HepG2 (cell line): Measurements from ENCODE around the gene C1QL3. TPM values are rescaled to one million over a fixed set of nuclear protein-coding genes. Genes with fewer than 3 reads are reported as not detected.

Source experiments
- ATAC-seq: fragments of 200-7000 bp; cut with Tn5 transposase; 3 replicates; pipeline ENCODE4 v1.9.1; 2020; ENCODE audit warnings: mild to moderate bottlenecking, moderate library complexity
- BruUV-seq: library from RNA; stranded (reverse); fragments of 400-500 nt; replicated peaks from 2 replicates; lab custom pipeline; 2021; lab: Mats Ljungman, UMichigan
- CTCF ChIA-PET: fragments of 300-600 bp; formaldehyde crosslinking; extraction: SDS; loops from one replicate; lab custom pipeline; 2021; ENCODE audit warnings: low total read pairs, inconsistent platforms, low intra/inter-chr PET ratio; lab: Yijun Ruan, JAX
- POLR2A ChIA-PET: fragments of 350-600 bp; sonication (Branson Sonifier 250); formaldehyde crosslinking; loops from one replicate; lab custom pipeline; 2020; ENCODE audit warnings: antibody characterized with exemption, inconsistent platforms; lab: Yijun Ruan, JAX
- DNase-seq: peaks from one replicate; pipeline ENCODE4 v3.0.0-alpha.2; 2015; ENCODE audit warnings: low spot score
- FAIRE-seq: peaks from 3 replicates; lab custom pipeline; 2011; peaks lifted over from hg19 to GRCh38; lab: Jason Lieb, UNC
- H2AFZ ChIP-seq: one replicate; pipeline ENCODE4 v1.6.1; 2011; ENCODE audit warnings: low read length, inconsistent platforms
- H3K27ac ChIP-seq: fragments of 300-600 bp; 3 replicates; pipeline ENCODE4 v1.8.0; 2011; ENCODE audit warnings: mixed run types, mild to moderate bottlenecking, mixed read lengths, low read length, inconsistent platforms; ENCODE audit not compliant: insufficient read depth; ENCODE audit errors: extremely low read length
- H3K27me3 ChIP-seq, 2 experiments: fragments of 200-600 bp in 1 of 2; 2 replicates in 1 of 2; 3 replicates in 1 of 2; pipeline versions ENCODE4 v1.6.0 to v1.8.0; 2011; ENCODE audit warnings: low read length in 2 of 2, mild to moderate bottlenecking in 2 of 2, moderate library complexity in 2 of 2, inconsistent platforms in 1 of 2; ENCODE audit not compliant: insufficient read depth in 2 of 2, control insufficient read depth in 1 of 2
- H3K36me3 ChIP-seq, 2 experiments: fragments of 200-600 bp in 1 of 2; replicated peaks in 1 of 2; 2 replicates in 1 of 2; 3 replicates in 1 of 2; pipeline versions ENCODE4 v1.5.1 to v1.8.0; 2011; ENCODE audit warnings: low read length in 2 of 2, inconsistent platforms in 1 of 2; ENCODE audit not compliant: insufficient read depth in 2 of 2, control insufficient read depth in 1 of 2
- H3K4me1 ChIP-seq: 2 replicates; pipeline ENCODE4 v1.5.1; 2012; ENCODE audit warnings: low read length, inconsistent platforms; ENCODE audit not compliant: insufficient read depth
- H3K4me2 ChIP-seq: 2 replicates; pipeline ENCODE4 v1.6.0; 2011; ENCODE audit warnings: low read depth, low read length, inconsistent platforms
- H3K4me3 ChIP-seq, 3 experiments: fragments of 200-600 bp in 1 of 3; sonication (generic), shearing (Covaris generic) in 1 of 3; replicated peaks in 1 of 3; 2 replicates each; pipeline ENCODE4 v1.5.1; 2011 to 2016; ENCODE audit warnings: low read length in 3 of 3, inconsistent platforms in 2 of 3, low read depth in 2 of 3, mild to moderate bottlenecking in 2 of 3, control low read depth in 1 of 3, mixed read lengths in 1 of 3; ENCODE audit not compliant: insufficient read depth in 1 of 3
- H3K79me2 ChIP-seq: one replicate; pipeline ENCODE4 v1.6.1; 2011; ENCODE audit warnings: low read length, inconsistent platforms; ENCODE audit not compliant: insufficient read depth
- H3K9ac ChIP-seq: 2 replicates; pipeline ENCODE4 v1.6.0; 2011; ENCODE audit warnings: mild to moderate bottlenecking, low read depth, low read length, inconsistent platforms; ENCODE audit not compliant: insufficient read depth
- H3K9me3 ChIP-seq: 2 replicates; pipeline ENCODE4 v1.5.1; 2012; ENCODE audit warnings: mild to moderate bottlenecking, low read length
- H4K20me1 ChIP-seq: 2 replicates; pipeline ENCODE4 v1.6.0; 2011; ENCODE audit warnings: inconsistent platforms, mild to moderate bottlenecking, low read length, moderate library complexity; ENCODE audit not compliant: insufficient read depth
- ATF7 ChIP-seq, 2 experiments: fragments of 450-650 bp in 1 of 2; sonication (generic) in 1 of 2; formaldehyde crosslinking in 1 of 2; IDR thresholded peaks; 2 replicates each; pipeline versions ENCODE4 v1.4.0 to v1.6.1; 2016 to 2020; ENCODE audit warnings: antibody characterized with exemption in 1 of 2, mild to moderate bottlenecking in 1 of 2, missing genetic modification reagents in 1 of 2
- CREB1 ChIP-seq, 2 experiments: fragments of 450-650 bp in 1 of 2; IDR thresholded peaks; 2 replicates each; pipeline ENCODE4 v1.6.1; 2016 to 2017; ENCODE audit warnings: control low read depth in 1 of 2, mild to moderate bottlenecking in 1 of 2, missing compliant biosample characterization in 1 of 2, missing genetic modification characterization in 1 of 2
- FLYWCH1 ChIP-seq: sonication (generic); formaldehyde crosslinking; IDR thresholded peaks from 2 replicates; pipeline ENCODE4 v1.8.1; 2023; ENCODE audit warnings: mild to moderate bottlenecking, missing genetic modification reagents
- FOXO4 ChIP-seq: sonication (generic); formaldehyde crosslinking; conservative IDR thresholded peaks from 2 replicates; pipeline ENCODE4 v1.8.1; 2023; ENCODE audit warnings: missing genetic modification reagents
- HIVEP1 ChIP-seq: sonication (generic); formaldehyde crosslinking; IDR thresholded peaks from 2 replicates; pipeline ENCODE4 v1.4.0; 2020; ENCODE audit warnings: mild to moderate bottlenecking, missing genetic modification reagents
- HNRNPK ChIP-seq: fragments of 200-400 bp; formaldehyde crosslinking; IDR thresholded peaks from 2 replicates; pipeline ENCODE4 v1.6.1; 2018; ENCODE audit warnings: low read length, low read depth, moderate library complexity, mild to moderate bottlenecking; ENCODE audit not compliant: poor library complexity, severe bottlenecking
- KAT8 ChIP-seq: IDR thresholded peaks from 2 replicates; pipeline ENCODE4 v1.6.1; 2016; ENCODE audit warnings: missing genetic modification reagents, missing compliant biosample characterization
- MXD4 ChIP-seq: IDR thresholded peaks from 2 replicates; pipeline ENCODE4 v1.6.1; 2016; ENCODE audit warnings: mild to moderate bottlenecking, missing biosample characterization, missing genetic modification reagents
- NFATC3 ChIP-seq: sonication (generic); formaldehyde crosslinking; IDR thresholded peaks from 2 replicates; pipeline ENCODE4 v1.5.1; 2020; ENCODE audit warnings: mild to moderate bottlenecking, missing genetic modification reagents
- SMC3 ChIP-seq: IDR thresholded peaks from 2 replicates; pipeline ENCODE4 v1.6.1; 2011; ENCODE audit warnings: low read length, improper control_type of control experiment
- ZBTB10 ChIP-seq: sonication (generic); formaldehyde crosslinking; IDR thresholded peaks from 2 replicates; pipeline ENCODE4 v1.4.0; 2020; ENCODE audit warnings: missing genetic modification reagents, borderline replicate concordance
- ZBTB3 ChIP-seq: sonication (generic); formaldehyde crosslinking; IDR thresholded peaks from 2 replicates; pipeline ENCODE4 v1.4.0; 2020; ENCODE audit warnings: low read depth, mild to moderate bottlenecking, moderate library complexity, missing genetic modification reagents, borderline replicate concordance
- ZNF577 ChIP-seq: sonication (generic); formaldehyde crosslinking; IDR thresholded peaks from 2 replicates; pipeline ENCODE4 v1.4.0; 2020; ENCODE audit warnings: mild to moderate bottlenecking, low read depth, missing genetic modification reagents, borderline replicate concordance
- ZNF660 ChIP-seq: sonication (generic); formaldehyde crosslinking; IDR thresholded peaks from 2 replicates; pipeline ENCODE4 v1.5.1; 2020; ENCODE audit warnings: mild to moderate bottlenecking, low read depth, missing genetic modification reagents, borderline replicate concordance
- WGBS: methylation state at CpG from one replicate; pipeline ENCODE4 v1.1.6; 2017; ENCODE audit warnings: low lambda C conversion rate; 5-methylcytosine and 5-hydroxymethylcytosine counted together
- in situ Hi-C: cut with HindIII; loops from 2 replicates; pipeline ENCODE4 v1.10.0; 2017; ENCODE audit warnings: low pct_unique_long_range_greater_than_20kb; ENCODE audit not compliant: extremely low pct_ligation_motif_present
- intact Hi-C: fragments of 100-400 bp; cut with micrococcal nuclease; formaldehyde crosslinking; loops from one replicate; pipeline ENCODE4 v1.10.0; 2022; ENCODE audit not compliant: unreplicated experiment
- polyA plus RNA-seq, 8 experiments: library from polyadenylated mRNA; depleted of rRNA in 3 of 8; stranded (reverse) in 7 of 8; unstranded in 1 of 8; fragments of >200 nt; fragmentation: Illumina TruSeq in 4 of 8; extraction: Trizol in 4 of 8; gene quantifications; 2 replicates each; pipeline versions ENCODE4 v1.2.1 to v1.2.3, GENCODE V29; 2011 to 2016; ENCODE audit warnings: low read depth in 4 of 8, missing spikeins in 1 of 8, mixed read lengths in 1 of 8; ENCODE audit not compliant: insufficient read depth in 1 of 8
- total RNA-seq, 5 experiments: library from RNA; depleted of rRNA; stranded (reverse); fragments of >200 nt; fragmentation: Illumina TruSeq; extraction: Trizol; gene quantifications; 2 replicates each; pipeline ENCODE4 v1.2.3, GENCODE V29; 2016; ENCODE audit warnings: low read depth in 1 of 5
- TF ChIP-seq, protein P1 (sequence below): sonication (generic); formaldehyde crosslinking; IDR thresholded peaks from 2 replicates; pipeline ENCODE4 v1.8.0; 2022; ENCODE audit warnings: mild to moderate bottlenecking, missing genetic modification reagents
- TF ChIP-seq, protein P2 (sequence below): sonication (generic); formaldehyde crosslinking; IDR thresholded peaks from 2 replicates; pipeline ENCODE4 v1.4.0; 2020; ENCODE audit warnings: missing genetic modification reagents
- TF ChIP-seq, protein P3 (sequence below): sonication (generic); formaldehyde crosslinking; IDR thresholded peaks from 2 replicates; pipeline ENCODE4 v1.8.1; 2023; ENCODE audit warnings: mild to moderate bottlenecking, moderate library complexity, missing genetic modification reagents

The C1QL3 gene
- total and polyA plus RNA-seq, 2 of the 13 experiments (the other 11 are each of a cell fraction or from before 2014, with no cell fraction given): not detected

DNA sequence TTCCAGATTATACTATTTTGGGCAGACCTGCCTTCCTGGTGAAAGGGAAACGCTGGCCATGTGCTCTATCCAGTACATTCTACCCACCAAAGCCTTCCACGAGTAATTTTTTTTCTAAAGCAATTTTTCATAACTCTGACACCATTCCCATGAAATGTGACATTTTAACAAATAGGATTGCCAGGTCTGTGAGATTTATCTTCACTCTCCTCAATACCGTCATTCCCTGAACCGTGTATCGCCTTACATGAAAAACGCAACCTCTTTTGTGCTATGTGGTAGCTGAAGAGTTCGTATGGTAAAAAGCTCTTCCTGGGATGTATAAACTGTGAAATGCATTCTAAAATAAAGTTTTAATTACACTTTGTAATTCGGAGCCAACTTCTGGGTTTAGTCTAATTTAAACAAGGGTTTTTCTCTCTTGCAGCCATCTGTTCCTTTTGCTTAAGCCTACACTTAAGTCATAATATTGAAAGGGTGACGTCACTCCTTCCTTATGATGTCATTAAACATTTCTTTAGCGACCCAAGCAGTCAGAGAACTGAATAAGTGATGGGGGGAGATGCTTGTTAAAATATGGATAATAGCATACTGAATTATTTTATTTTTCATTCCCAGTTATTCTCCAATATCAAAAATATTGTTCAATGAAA, 27.7 kb downstream of the C1QL3 start:
- H3K27me3 ChIP-seq: no peaks in the 10 kb centered on the region
- H3K4me1 ChIP-seq: no peaks in the 10 kb centered on the region
- H3K27ac ChIP-seq: no peak overlapping the region
- ATAC-seq: no peak
- DNase-seq: no peak
- no peaks in the 10 kb centered on the region for H4K20me1 ChIP-seq
- no TSS peak for BruUV-seq
- H3K9ac ChIP-seq: no peak overlapping the region
- no peaks in the 10 kb centered on the region; a peak in 1 of 5 replicates for H3K36me3 ChIP-seq
- no peak for FAIRE-seq
- no peaks in the 10 kb centered on the region for H3K9me3 ChIP-seq
- ChIA-PET POLR2A (no interaction called here), CTCF (no interaction called here)
- H3K79me2 ChIP-seq: no peaks in the 10 kb centered on the region
- in situ Hi-C loops: no loop called here
- 62% methylated on average over 10 of the region's 10 CpGs for WGBS
- H2AFZ ChIP-seq: no peak overlapping the region
- H3K4me2 ChIP-seq: no peak overlapping the region
- intact Hi-C loops: no loop called here
- no peak overlapping the region for H3K4me3 ChIP-seq
- TF ChIP-seq, protein P1, sequence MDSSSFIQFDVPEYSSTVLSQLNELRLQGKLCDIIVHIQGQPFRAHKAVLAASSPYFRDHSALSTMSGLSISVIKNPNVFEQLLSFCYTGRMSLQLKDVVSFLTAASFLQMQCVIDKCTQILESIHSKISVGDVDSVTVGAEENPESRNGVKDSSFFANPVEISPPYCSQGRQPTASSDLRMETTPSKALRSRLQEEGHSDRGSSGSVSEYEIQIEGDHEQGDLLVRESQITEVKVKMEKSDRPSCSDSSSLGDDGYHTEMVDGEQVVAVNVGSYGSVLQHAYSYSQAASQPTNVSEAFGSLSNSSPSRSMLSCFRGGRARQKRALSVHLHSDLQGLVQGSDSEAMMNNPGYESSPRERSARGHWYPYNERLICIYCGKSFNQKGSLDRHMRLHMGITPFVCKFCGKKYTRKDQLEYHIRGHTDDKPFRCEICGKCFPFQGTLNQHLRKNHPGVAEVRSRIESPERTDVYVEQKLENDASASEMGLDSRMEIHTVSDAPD (CRISPR knock-in tag): no peak
- TF ChIP-seq HIVEP1 (CRISPR knock-in tag) (no peak), ZBTB10 (CRISPR knock-in tag) (no peak), FOXO4 (CRISPR knock-in tag) (no peak), SMC3 (no peak), ZBTB3 (CRISPR knock-in tag) (no peak), MXD4 (CRISPR knock-in tag) (no peak), NFATC3 (CRISPR knock-in tag) (no peak), CREB1 (IDR thresholded peaks at IDR 0.05) (peak; percentile 89), CREB1 (CRISPR knock-in tag; IDR thresholded peaks at IDR 0.05) (no peak), HNRNPK (peak; percentile 4), ZNF660 (no peak), ATF7 (IDR thresholded peaks at IDR 0.05) (peak; percentile 93), ATF7 (CRISPR knock-in tag; IDR thresholded peaks at IDR 0.05) (no peak), KAT8 (CRISPR knock-in tag) (no peak), FLYWCH1 (CRISPR knock-in tag) (no peak), ZNF577 (no peak)
- TF ChIP-seq, protein P2, sequence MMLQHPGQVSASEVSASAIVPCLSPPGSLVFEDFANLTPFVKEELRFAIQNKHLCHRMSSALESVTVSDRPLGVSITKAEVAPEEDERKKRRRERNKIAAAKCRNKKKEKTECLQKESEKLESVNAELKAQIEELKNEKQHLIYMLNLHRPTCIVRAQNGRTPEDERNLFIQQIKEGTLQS (CRISPR knock-in tag): no peak
- TF ChIP-seq, protein P3, sequence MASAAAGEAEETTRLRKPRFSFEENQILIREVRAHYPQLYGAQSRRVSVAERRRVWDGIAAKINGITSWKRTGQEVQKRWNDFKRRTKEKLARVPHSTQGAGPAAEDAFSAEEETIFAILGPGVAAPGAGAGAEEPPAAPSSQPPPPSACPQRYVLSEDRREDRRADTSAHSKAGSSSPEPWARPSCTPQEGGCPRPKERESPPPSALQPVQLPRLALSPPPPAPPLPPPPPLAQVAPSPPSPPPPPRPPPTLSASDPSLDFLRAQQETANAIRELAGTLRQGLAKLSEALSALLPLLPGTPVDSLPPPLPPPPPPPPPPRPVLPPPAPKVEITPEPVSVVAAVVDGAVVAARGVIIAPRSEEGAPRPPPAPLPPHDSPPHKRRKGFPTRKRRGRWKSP: no peak
